ENCODE measurements around the gene PVALEF.
A peak's percentile ranks its signal among the peaks of the same experiment; 100 is the strongest.

Gene PVALEF

DNA sequence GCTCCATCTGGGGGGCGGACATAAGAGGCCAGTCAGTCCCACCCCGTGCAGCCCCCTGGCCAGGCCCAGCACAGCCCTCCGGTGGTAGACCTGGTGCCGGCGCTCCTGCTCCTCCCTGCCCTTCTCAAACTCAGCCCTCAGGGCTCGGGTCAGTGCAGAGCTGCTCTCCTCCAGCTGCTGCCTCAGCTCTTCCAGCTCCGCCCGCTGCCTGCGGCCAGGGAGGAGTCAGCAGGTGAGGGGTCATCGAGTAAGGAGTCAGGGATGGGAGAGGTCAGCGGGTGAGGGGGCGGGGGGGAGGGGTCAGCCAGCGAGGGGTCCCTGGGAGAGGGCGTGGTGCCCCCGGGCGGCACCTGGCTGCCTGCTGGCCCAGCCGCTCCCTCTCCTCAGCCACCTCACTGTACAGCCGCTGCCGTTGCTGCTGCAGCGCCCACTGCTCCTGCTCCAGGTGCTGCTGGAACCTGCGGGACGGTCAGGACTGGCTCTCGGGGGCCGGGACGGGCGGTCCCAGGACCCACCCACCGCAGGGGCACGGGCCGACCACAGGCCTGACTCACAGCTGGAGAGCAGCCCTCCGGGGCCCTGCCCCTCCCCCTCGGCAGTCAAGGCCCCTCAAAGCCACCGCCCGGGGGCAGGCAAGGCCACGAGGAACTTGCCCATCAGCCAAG is 27.2 kb downstream of the PVALEF start:
- intact Hi-C loops (cut with DNase I), result no loop called here
- peak in 1 of 10 donors; percentile 69 for DNase-seq

DNA sequence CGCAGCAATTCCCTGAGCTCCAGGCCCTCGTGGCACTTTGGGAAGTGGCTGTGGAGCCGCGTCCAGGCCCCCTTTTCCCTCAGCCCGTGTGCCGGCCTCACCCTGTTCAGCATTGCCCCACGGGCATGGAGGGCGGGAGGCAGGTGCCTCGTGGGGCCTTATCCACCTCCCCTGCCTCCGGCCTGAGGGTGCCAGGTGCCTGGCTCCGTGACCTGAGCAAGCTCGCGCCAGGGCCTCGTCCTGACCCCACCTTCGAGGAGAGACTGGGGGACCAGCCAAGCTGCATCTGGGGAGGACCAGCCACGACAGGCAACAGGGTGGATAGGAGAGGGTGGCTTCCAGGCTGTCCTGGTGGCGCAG is 27.7 kb downstream of the PVALEF start:
- intact Hi-C loops (cut with DNase I), result no loop called here
- DNase-seq, result peak in 1 of 10 donors; percentile 75

DNA sequence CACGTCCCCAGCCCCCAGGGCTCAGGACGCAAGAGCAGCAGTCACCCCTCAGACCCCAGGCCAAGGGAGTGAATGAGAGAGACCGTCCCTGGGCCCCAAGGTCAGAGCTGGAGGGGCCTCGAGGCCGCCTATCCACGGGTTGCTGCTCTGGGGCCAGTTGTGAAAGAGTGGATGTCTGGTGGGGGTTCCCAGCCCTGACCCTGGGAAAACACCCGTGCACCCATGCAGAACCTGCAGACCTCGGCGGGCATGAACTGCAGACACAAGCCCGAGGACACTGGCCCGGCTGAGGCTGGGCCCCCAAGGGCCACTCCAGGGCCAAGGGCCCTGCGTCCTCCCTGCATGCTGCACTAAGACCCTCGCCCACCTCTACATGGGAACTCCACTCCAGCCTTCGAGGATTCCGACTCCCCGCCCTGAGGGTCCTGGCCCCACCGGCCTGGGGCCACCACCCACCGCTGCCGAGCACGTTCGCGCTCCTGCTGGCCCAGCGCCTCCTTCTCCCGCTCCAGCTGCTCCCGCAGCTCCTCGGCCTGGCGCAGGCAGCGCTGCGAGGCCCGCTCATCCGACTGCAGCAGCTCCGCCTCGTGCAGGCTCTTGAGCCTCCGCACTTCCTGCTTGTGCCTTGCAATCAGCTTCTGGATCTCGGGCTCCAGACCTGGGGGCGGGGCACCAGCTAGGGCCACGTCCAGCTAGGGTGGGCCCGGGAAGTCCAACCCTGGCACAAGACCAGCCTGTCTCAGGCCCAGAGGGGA is 28.3 kb downstream of the PVALEF start:
- peak in 1 of 10 donors; percentile 84 for DNase-seq
- intact Hi-C loops (cut with DNase I), result no loop called here

DNA sequence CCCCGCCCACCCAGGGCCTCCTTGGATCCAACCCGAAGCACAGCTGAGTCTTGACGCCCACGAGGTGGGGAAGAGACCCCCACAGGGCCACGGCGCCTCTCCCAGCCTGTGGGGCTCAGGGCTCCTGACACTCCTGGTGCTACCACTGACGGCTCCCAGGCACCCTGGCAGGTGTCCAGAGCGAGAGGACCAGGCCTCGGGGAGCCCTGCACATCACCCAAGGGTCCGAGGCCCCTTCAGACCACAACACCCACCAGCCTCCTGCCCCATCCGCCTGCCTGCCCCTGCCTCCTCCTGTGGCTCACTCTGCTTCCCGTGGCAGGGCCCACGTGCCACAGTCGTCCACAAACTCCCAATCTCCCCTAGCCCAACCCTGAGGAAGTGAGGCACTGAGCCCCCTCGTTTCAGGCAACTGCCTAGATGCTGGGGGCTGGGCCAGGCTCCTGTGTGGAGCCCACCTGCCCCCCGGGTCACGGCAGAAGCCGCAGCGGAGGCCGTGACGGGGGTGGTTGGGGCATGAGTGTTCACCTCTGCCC is 29.0 kb downstream of the PVALEF start:
- DNase-seq, result no peak
- intact Hi-C loops (cut with DNase I), result no loop called here

DNA sequence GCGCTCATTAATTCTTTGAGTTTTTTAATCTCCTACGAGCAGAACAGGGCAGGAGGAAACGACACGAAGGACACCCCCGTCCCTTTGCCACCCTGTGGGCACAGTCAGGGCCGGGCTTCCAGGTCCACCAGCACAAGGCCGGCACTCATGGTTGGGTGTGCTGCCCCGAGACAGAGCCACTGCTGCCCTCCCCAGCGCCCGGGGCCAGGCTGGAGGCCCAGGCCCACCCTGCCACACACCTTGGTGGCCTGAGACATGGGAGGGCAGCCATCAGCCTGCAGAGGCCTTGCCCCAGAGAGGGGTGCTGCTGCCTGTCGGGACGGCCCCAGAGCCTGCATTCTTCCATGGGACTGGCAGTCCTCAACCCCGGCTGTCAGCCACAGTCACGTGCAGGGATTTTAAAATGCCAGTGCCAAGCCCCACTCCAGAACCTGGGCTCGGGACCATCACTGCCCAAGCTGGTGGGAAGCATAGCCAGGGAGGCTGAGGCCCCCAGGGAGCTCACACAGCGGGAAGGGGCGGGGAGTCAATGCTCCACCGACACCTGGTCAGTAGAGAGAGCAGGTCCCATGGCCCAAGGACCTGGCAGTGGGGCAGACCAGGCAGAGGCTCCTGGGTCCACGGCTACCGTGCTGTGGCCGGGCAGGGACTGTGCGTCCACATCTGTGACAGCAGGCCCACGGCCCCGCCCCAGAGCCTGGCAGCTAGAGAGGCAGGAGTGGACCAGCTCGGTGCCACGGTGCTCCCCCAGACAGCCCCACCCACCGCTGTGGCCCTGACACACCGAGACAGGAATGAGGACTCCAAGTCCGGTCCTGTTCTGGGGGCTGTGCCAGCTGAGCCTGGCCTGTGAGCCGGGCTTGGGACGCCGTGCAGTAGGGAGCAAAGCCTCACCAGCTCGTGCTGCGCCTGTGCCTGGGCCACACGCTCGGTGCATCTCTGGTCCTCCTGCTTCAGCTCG is 29.9 kb downstream of the PVALEF start:
- DNase-seq, result peak in 1 of 10 donors; percentile 81
- intact Hi-C loops (cut with DNase I), result no loop called here

DNA sequence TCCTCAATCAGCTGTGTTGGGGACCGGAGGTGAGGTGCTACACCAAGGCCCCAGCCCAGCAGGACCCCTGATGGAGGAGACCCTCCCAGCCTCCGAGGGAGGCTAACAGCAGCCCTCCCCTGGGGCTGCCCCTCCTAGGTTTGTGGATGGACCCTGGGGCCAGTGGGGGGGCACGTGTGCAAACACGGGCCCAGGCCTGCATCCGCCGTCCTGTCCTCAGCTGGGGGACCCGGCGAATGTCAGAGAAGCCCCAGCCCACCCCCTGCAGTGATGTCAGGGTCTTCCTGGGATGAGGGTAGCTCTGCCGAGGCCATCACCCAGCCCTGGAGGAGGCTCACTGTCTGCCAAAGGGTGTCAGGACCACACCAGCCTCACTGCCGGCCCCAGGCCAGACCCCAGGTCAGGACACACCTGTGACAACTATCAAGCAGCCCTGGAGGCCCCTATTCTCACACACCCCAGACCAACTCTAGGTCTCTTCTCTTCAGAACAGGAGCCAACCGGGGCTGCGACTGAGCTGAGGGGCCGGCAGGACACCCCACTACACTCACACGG is 30.7 kb downstream of the PVALEF start:
- intact Hi-C loops (cut with DNase I), result no loop called here
- DNase-seq, result peak in 1 of 10 donors; percentile 62

DNA sequence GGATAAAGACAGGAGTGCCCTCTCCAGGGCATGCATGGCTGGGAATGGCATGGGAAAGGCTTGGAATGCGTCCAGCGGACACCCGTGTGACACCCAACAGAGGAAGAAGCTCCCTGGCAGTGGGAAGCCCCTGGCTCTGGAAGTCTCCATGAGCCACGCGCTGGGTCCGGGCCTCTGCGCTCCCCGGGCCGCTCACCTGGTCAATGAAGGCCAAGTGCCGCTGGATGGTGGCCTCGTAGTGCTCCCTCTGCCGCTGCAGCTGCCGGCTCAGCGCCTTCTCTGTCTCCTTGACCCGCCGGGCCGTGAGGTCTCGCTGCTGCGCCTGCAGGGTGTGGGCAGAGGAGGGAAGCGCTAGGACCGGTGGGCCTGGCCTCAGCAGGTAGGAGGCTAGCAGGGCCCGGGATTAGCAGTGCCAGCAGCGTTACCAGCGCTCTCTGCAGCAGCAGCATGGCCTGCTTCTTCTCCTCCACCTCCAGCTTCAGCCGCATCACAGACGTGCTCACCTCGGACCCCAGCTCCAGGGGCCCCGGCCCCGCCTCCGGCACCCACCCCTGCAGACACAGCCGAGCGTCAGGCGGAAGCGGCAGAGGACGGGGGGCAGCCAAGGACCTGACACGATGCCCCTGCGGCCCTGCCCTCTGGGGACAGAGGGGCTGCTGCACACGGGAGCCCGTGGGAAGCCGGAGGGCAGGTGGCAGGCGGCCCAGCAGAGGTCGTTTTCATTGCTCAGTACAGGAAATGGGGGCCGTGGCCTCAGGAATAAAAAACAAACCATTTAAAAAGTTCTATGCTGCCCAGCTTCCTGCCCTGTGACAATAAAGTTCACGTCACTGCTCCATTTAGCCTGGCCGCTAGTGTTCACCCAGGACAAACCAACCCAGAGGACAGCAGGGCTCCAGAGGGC is 31.4 kb downstream of the PVALEF start:
- intact Hi-C loops (cut with DNase I), result no loop called here
- peak in 1 of 10 donors; percentile 77 for DNase-seq

DNA sequence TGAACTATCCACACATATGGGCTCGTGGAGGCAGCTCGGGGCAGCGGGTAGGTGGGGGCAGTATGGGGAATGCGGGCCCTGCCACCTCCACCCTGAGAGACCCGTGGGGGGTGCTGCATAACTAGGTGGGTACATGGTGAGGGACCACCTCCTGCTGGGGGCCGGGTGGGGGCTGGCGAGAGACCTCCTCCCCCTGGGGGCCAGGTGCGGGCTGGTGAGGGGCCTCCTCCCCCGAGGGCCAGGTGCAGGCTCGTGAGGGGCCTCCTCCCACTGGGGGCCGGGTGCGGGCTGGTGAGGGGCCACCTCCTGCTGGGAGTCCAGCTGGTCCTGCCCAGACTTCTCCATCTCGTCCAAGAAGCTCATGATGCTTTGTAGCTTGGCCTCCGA is 32.1 kb downstream of the PVALEF start:
- peak in 1 of 10 donors; percentile 80 for DNase-seq
- intact Hi-C loops (cut with DNase I), result no loop called here

DNA sequence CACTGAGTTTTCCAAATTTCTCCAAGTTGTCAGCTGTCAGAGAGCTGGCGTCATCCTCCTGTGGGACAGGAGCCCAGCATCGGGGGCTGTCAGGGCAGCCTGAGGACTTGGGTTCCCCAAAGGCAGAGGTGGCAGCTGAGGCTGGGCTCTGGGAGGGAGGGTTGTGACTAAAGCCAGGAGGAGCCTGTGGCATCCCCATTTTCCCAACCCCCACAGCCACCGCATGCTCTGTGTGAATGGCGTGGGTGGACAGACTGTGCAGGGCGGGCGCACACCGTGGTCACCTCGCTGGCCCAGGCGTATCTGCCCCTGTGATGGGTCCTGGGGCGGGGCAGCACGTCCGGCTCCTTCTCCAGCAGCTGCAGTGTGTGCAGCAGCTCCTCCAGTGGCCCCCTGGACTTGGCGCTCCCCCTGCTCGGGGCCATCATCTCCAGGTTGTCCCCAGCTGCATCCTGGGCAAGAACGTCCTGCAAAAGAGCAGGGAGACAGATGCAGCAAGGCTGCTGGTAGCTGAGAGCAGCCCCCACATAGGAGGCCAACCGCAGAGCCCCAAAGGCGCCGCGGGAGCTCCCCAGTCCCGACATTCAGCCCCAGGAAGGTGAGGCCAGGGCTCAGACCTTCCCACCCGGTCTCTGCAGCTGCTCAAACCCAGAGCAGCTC is 32.7 kb downstream of the PVALEF start:
- intact Hi-C loops (cut with DNase I), result no loop called here
- peak in 1 of 10 donors; percentile 87 for DNase-seq

DNA sequence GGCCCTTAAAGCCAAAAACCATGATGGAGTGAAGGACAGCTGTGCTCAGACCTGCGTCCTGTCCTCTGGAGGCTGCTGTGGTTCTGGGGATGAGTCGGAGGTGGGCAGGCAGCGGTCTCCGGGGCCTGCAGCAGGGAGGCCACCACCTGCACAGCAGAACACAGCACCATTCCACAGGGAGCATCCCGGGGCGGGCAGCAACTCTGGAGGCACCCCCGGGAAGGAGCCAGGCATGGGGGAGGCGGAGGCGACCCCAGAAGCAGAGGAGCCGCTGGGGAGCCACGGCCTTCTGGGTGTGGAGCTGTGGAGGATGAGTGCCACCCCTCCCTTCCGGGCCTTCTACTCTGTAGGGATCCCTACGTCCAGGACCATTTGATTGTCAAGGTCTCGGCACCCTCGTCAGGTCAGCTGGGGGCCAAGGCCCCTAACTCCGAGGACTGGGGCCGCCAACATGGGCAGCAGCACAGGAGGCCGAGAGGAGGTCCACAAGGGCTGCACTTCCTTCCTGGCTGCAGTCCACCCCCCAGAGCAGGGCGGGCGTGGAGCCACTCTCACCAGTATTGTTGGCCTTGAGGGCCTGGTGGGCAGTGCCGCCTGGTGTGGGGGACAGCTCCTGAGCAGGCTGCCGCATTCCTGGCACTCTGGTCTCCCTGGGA is 33.6 kb downstream of the PVALEF start:
- DNase-seq, result no peak
- intact Hi-C loops (cut with DNase I), result no loop called here

DNA sequence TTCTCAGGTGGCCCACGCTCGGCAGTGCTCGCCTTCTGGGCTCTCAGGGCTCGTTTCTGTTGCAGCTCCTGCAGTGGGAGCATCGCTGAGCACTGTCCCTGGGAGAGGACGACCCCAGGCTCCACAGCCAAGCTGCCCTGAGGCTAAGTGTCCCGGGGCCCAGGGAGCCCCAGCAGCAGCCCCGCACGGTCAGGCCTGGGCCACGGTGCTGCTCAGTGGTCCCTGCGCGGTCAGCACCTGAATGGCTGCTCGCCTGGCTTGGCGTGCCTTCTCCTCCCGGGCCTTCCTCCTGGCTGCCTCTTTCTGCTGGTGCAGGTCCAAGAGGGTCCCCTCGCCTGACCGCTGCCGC is 34.1 kb downstream of the PVALEF start:
- intact Hi-C loops (cut with DNase I), result no loop called here
- DNase-seq, result no peak

DNA sequence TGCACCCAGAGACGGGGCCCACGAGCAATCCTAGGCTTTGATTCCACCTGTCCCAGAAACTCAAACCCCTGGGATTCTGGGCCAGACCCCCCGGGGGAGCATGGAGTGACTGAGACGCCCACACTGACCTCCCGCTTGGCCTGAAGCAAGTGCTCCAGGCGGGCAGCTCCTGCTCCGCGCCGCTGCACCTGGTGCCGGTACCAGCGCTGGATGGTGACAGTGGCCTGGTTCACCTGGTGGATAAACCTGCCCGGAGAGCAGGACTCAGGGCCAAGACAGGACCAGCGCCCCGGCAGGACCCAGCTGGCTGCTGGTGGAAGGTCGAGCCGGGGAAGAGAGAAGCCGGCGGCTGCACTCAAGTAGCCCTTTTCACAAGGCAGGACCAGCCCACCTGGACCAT is 34.9 kb downstream of the PVALEF start:
- intact Hi-C loops (cut with DNase I), result loop anchor here (1.0 kb wide), 1 partner anchor 58 kb away; no protein-coding TSS in a partner anchor
- no peak for DNase-seq

DNA sequence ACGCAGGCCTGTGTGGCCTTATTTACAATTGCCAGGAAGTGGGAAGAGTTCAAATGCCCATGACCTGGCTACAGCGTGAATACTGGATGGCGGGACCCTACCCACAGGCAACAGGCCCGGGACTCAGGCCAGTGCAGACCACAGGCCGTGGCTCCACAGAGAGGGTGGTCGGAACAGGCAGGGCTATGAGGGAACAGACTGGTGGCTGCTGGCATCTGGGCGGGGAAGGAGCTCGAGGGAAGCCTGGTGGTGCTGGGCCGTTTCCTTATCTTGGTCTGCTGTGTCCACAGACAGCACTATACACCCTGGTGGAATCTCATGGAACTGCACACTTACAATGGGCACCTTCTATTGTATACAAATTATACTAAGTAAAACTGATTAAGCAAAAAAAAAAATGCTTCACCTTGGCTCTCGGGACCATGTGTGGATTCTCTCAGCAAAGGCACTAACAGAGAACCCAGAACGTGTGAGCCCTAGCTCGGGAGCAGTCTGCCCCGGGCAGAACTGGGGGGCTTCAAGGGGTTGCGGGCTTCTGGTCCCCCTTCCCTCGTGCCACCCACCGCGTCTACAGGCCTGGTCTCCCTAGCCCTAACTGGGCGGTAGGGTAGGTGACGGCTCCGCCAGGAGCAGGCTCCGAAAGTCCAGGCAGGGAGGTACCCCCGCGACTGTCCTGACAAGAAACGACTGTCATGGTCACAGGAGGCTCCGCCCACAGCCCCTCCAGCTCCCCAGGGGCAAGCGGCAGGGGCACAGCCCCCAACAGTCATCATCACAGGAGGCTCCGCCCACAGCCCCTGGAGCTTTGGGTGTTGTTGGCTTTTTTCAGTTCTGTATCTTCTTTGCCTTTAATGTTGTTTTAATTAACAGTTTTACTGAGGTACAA is 35.6 kb downstream of the PVALEF start:
- intact Hi-C loops (cut with DNase I), result loop anchor here (1.0 kb wide), 1 partner anchor 59 kb away; no protein-coding TSS in a partner anchor

DNA sequence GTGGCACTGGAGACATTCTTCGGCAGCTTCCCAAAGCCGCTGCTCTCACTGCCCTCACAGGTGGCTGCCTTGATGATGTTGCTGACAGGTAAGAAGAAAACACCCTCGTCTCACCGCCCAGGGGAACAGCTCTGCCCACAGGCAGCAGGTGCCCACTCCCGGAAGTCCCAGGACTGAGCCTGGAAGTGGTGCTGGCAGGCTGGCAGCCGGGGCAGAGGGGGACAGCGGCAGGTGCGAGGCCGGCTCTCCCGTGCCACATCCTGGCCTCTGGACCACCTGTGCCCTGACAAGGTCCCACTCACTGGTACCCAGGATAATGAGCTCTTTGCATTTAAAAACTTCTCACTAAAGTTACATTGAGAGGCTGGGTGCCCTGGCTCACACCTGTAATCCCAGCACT is 37.0 kb downstream of the PVALEF start:
- no peak for DNase-seq
- intact Hi-C loops (cut with DNase I), result no loop called here

More for the DNA sequence above, 35.6 kb downstream of the PVALEF start:
- peak in 8 of 10 donors; percentile 37 to 94 (median 57) for DNase-seq

DNA sequence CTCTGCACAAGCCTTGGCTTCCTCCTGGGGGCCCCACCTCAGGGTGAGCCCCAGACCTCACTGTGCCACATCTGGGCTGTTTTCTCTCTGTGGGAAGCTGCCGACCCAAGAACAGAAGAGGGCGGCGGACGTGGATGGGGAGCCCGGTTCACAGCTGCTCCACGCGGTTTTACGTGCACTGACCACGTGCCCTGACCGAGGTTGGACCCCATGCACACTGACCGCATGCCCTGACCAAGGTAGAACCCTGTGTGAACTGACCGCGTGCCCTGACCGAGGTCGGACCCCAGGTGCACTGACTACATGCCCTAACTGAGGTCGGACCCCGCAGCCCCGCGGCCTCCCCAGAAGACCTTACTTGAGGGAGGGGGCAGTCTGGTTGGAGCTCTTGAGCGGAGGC is 37.8 kb downstream of the PVALEF start:
- DNase-seq, result peak in 1 of 10 donors; percentile 81
- intact Hi-C loops (cut with DNase I), result no loop called here

DNA sequence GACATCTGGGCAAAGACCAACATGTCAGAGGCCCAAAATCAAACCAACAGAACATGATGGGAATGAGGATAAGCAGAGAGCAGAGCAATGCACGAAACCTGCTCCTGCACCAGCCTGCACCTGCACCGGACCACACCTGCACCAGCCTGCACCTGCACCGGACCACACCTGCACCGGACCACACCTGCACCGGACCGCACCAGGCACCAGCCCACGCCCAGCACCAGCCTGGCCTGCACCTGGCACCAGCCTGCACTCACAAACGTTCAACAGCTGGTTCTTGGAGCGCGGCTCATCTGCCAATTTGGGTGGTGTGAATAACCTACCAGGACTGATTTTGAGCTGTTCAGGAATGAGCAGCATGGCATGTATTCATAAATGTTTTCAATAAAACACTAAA is 39.3 kb downstream of the PVALEF start:
- DNase-seq, result peak in 1 of 10 donors; percentile 75
- intact Hi-C loops (cut with DNase I), result no loop called here

DNA sequence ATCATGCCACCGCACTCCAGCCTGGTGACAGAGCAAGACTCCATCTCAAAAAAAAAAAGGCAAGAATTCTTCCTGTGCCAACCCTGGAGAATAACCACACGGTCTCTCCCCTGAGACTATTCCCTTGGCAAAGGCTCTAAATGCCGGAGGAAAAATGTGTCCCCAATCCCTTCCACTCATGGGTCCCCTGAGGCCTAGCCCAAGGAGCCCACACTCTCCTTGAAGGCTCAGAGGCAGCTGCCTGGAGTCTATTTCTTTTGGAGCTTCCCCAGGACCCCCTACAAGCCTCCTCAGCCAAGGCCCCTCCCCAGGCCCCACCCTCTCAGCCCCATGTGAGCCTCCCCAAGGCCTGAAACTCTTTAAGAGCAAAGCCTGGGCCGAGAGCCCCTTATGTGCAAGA is 40.9 kb downstream of the PVALEF start:
- intact Hi-C loops (cut with DNase I), result no loop called here
- DNase-seq, result peak in 1 of 10 donors; percentile 19

Measured in posterior cingulate gyrus (tissue), 11 donors.